Upper lobe of left lung (tissue), 6 donors: ENCODE measurements around the gene LIPG. TPM values are rescaled to one million over a fixed set of nuclear protein-coding genes. Genes with fewer than 3 reads are reported as not detected.

Experiments used
- ATAC-seq, 2 donors: fragments of 200-7000 bp; cut with Tn5 transposase; one replicate each; pipeline ENCODE4 v1.9.1; 2022; ENCODE audit warnings: mild to moderate bottlenecking in 2 of 2, moderate library complexity in 2 of 2; ENCODE audit not compliant: low FRiP score in 2 of 2
- DNase-seq, 2 donors: peaks; one replicate each; pipeline ENCODE4 v3.0.0-alpha.2; 2019 to 2020
- H3K27ac ChIP-seq, 4 donors: fragments of 200-600 bp; sonication (generic); one replicate each; pipeline ENCODE4 v1.5.1; 2016 to 2019
- H3K27me3 ChIP-seq, 4 donors: fragments of 200-600 bp; sonication (generic); one replicate each; pipeline ENCODE4 v1.5.1; 2017 to 2019
- H3K36me3 ChIP-seq, 4 donors: fragments of 200-600 bp; sonication (generic); one replicate each; pipeline ENCODE4 v1.5.1; 2016 to 2019
- H3K4me1 ChIP-seq, 4 donors: fragments of 200-600 bp; sonication (generic); one replicate each; pipeline ENCODE4 v1.5.1; 2018 to 2019
- H3K4me3 ChIP-seq, 4 donors: fragments of 200-600 bp; sonication (generic); one replicate each; pipeline ENCODE4 v1.5.1; 2017 to 2019; ENCODE audit warnings: mild to moderate bottlenecking in 2 of 4, moderate library complexity in 1 of 4
- H3K9me3 ChIP-seq, 4 donors: fragments of 200-600 bp; sonication (generic); one replicate each; pipeline ENCODE4 v1.5.1; 2018 to 2019
- EP300 ChIP-seq, 4 donors: sonication (generic); formaldehyde crosslinking; IDR thresholded peaks; one replicate each; pipeline ENCODE4 v1.5.1; 2017; ENCODE audit warnings: antibody characterized with exemption in 4 of 4, control low read depth in 2 of 4
- POLR2A ChIP-seq, 4 donors: fragments of 450-650 bp; IDR thresholded peaks; one replicate each; pipeline ENCODE4 v1.5.1; 2016 to 2017; ENCODE audit warnings: antibody characterized with exemption in 4 of 4, mild to moderate bottlenecking in 2 of 4
- POLR2AphosphoS5 ChIP-seq, 2 donors: sonication (generic); formaldehyde crosslinking; IDR thresholded peaks; one replicate each; pipeline ENCODE4 v1.5.1; 2017; ENCODE audit warnings: antibody characterized with exemption in 2 of 2
- WGBS, 2 donors: methylation state at CpG; one replicate each; pipeline ENCODE4 v1.1.5; 2017 to 2018; 5-methylcytosine and 5-hydroxymethylcytosine counted together
- total RNA-seq, 6 donors: library from RNA; depleted of rRNA in 4 of 6; stranded (reverse); fragments of >200 nt in 4 of 6; gene quantifications; one replicate each; pipeline versions ENCODE4 v1.1.0 to v1.2.1, GENCODE V29; 2016 to 2021
- TF ChIP-seq, protein P1 (sequence below), 6 experiments: fragments of 450-650 bp in 4 of 6; fragments of 200-600 bp in 2 of 6; sonication (generic) in 2 of 6; IDR thresholded peaks; one replicate each; pipeline ENCODE4 v1.5.1; 2016 to 2019; ENCODE audit warnings: antibody characterized with exemption in 6 of 6
- donor health status: DM: no; HTN: no; CAD: no; lungs with moderate emphysema.
- donor health status: DM: no; HTN: yes; CAD: no; lungs with severe emphysema.

LIPG gene
- total RNA-seq, 6 donors from 2014 or later = 1.9 to 12.2 (median 4.5) TPM

DNA sequence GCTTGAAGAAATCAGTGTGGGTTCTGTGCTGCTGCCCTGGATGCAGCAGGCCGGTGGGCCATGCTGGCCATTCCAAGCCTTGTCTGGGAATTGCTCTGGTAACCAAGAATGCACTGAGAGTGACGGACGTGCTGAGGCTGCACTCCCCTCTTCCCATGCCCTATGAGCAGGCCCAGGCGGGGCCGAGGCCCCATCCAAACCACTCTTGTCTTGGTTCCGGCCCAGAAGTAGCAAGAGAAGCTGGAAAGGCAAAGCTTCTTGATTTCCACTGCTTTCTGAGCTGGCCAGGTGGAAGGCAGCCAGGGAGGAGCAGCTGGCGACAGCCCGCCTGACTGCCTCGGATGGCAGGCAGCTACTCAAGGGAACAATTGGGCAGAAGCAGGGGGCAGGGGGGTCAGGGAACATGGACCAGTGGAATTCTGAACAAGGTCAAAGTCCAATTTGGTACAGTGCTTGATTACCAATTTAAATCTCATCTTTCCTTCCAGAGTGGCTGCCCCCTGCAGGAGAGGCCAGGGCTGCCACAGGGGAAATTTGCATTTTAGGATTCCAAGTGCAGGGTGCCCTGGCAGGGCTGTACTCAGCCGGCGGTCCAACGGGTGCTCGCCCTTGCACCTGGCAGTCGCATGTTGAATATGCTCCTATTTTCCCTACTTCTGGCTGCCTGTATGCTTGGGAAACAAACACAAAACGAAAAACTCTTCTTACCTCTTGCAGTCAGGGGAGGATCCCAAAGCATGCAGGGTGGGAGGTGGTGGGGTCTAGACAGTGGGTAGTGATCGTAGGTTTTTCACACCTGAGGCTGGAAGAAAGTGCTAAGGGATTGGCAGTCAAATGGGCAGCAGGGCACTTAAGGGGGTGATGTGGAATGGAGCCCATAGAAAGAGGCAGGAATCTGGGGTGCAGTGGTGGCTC, 67.3 kb downstream of the LIPG start:
- 67 to 81% methylated on average over 7 to 16 of the region's 16 CpGs for WGBS, 2 donors
- Histone ChIP-seq H3K36me3 (no peaks in the 10 kb centered on the region), H3K27ac (no peak overlapping the region), H3K9me3 (no peaks in the 10 kb centered on the region), H3K27me3 (no peaks in the 10 kb centered on the region), H3K4me3 (no peak overlapping the region), H3K4me1 (no peaks in the 10 kb centered on the region)
- TF ChIP-seq POLR2A (IDR thresholded peaks at IDR 0.05) = no peak
- no peak for TF ChIP-seq EP300 (IDR thresholded peaks at IDR 0.05)
- TF ChIP-seq, protein P1, sequence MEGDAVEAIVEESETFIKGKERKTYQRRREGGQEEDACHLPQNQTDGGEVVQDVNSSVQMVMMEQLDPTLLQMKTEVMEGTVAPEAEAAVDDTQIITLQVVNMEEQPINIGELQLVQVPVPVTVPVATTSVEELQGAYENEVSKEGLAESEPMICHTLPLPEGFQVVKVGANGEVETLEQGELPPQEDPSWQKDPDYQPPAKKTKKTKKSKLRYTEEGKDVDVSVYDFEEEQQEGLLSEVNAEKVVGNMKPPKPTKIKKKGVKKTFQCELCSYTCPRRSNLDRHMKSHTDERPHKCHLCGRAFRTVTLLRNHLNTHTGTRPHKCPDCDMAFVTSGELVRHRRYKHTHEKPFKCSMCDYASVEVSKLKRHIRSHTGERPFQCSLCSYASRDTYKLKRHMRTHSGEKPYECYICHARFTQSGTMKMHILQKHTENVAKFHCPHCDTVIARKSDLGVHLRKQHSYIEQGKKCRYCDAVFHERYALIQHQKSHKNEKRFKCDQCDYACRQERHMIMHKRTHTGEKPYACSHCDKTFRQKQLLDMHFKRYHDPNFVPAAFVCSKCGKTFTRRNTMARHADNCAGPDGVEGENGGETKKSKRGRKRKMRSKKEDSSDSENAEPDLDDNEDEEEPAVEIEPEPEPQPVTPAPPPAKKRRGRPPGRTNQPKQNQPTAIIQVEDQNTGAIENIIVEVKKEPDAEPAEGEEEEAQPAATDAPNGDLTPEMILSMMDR (IDR thresholded peaks at IDR 0.05) = no peak
- no peak for TF ChIP-seq POLR2AphosphoS5 (IDR thresholded peaks at IDR 0.05)
- peak in 1 of 2 donors; percentile 86 for DNase-seq
- no peak for ATAC-seq

DNA sequence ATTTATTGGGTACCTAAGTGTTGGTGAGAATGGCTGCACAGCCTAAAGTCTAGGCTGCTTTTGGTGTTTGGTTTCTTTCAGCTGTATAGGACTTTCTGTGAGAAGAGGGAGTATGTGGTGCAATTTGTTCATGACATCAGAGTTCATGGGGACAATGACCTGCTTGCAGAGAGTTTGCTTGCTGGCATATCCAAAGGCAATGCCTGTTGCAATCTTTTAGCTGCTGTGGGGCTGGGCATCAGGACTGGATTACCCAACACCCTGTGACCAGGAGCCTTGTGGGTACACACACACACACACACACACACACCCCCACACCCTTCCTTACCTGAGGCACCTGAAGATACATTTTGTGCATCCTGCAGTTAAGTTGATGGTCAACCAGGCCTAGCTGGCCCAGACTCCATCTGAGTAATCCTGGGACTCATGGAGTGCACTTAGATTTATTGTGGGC, 68.4 kb downstream of the LIPG start:
- Histone ChIP-seq H3K27me3 (no peaks in the 10 kb centered on the region), H3K27ac (no peak overlapping the region), H3K9me3 (no peaks in the 10 kb centered on the region), H3K4me3 (no peak overlapping the region), H3K4me1 (no peaks in the 10 kb centered on the region), H3K36me3 (no peaks in the 10 kb centered on the region)
- peak in 1 of 2 donors; percentile 9 for ATAC-seq
- TF ChIP-seq POLR2AphosphoS5 (IDR thresholded peaks at IDR 0.05) (no peak), POLR2A (IDR thresholded peaks at IDR 0.05) (no peak), EP300 (IDR thresholded peaks at IDR 0.05) (no peak)
- TF ChIP-seq, protein P1 (IDR thresholded peaks at IDR 0.05) = no peak
- peak in 1 of 2 donors; percentile 49 for DNase-seq

DNA sequence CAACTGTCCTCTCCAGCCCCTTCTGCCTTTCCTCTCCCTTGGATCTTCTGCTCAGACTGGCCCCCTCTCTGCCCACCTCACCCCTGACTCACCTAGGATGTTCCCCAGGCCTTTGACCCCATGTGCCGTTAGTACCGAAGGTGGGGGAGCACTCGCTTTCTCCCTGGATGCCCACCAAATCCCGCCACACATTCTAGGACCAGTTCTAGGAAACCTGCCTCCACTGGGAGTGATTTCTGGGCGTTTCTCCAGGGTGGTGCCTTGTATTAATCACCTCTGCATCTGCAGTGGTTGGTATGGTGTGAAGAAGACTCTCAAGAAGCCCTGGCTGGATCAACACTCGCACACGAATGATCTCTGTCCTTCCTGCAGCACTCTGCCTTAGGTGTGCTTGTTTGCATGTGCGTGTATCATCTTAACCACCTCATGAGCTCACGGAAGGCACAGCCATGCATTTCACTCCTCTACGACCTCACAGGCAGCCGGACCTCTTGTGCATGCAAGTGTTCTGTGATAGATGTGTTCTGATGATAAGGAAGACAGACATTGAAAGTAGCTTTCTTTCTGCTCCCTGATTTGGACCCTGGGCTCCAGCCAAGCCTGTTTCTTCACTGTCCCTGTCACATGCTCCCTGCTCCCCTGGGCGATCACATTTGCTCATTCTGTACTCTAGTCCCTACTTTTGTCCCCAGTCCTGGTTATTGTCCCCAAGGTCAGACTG, 69.4 kb downstream of the LIPG start:
- no peaks in the 10 kb centered on the region for H3K4me1 ChIP-seq
- no peak for DNase-seq
- no peaks in the 10 kb centered on the region for H3K9me3 ChIP-seq
- H3K27ac ChIP-seq = no peak overlapping the region
- H3K36me3 ChIP-seq = no peaks in the 10 kb centered on the region
- no peak overlapping the region for H3K4me3 ChIP-seq
- WGBS, 2 donors = 90 to 95% methylated on average over 12 of the region's 12 CpGs
- ATAC-seq = no peak
- H3K27me3 ChIP-seq = no peaks in the 10 kb centered on the region
- TF ChIP-seq POLR2A (IDR thresholded peaks at IDR 0.05) = no peak

DNA sequence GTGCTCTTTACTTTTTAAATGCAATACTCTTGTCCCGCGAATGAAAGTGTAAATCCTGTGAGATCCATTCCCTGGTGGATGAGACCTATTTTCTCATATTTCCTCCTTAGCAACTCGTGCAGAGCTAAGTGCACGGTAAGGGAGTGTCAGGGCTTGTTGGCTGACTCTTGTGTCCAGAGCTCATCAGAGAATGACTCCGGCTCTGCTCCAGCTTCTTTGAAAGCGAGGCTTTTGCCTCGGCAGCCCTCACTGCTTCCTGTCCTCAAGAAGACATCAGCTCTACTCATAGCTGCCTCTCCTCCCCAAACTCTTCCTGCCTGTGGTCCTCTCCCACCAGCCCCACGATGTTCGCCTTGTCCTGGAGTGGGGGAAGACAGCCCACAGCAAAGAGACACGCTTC, 70.7 kb downstream of the LIPG start:
- no peak for DNase-seq
- TF ChIP-seq POLR2A (IDR thresholded peaks at IDR 0.05) (no peak), EP300 (IDR thresholded peaks at IDR 0.05) (no peak), POLR2AphosphoS5 (IDR thresholded peaks at IDR 0.05) (no peak)
- TF ChIP-seq, protein P1 (IDR thresholded peaks at IDR 0.05) = no peak
- no peaks in the 10 kb centered on the region for H3K4me1 ChIP-seq
- H3K4me3 ChIP-seq = no peak overlapping the region
- ATAC-seq = no peak
- H3K27ac ChIP-seq = no peak overlapping the region
- no peaks in the 10 kb centered on the region for H3K9me3 ChIP-seq
- no peaks in the 10 kb centered on the region for H3K36me3 ChIP-seq
- H3K27me3 ChIP-seq = no peaks in the 10 kb centered on the region
- WGBS, 2 donors = 56 to 59% methylated on average over 10 of the region's 10 CpGs

DNA sequence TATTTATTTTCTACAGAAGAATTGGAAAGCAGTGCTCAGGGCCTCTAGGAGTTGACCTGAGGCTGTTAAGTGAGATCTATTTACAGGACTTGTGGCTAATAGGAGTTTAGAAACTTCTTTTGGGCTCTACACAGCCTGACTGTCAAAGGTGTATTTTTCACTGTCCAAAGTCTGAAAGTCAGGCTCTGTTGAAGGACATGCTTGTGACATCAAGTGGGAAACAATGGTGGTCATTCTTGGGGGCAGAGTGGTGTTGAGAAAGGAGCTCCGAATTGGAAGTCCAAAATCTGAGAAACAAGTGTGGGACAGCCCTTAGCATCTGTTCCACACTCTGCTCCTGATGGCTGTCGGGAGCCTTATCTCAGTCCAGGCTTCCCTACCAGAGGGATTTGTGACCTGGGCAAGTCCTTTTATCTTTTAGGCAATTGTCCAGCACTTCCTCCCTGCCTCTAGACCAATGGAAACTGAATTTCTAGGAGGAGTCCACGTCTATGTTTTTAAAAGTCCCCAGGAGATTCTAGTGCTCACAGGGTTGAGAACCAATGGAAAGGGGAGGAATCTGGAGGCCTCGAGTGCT, 76.4 kb downstream of the LIPG start:
- Histone ChIP-seq H3K4me3 (no peak overlapping the region), H3K27ac (no peak overlapping the region), H3K27me3 (no peaks in the 10 kb centered on the region), H3K9me3 (no peaks in the 10 kb centered on the region), H3K36me3 (no peaks in the 10 kb centered on the region), H3K4me1 (peaks cover 0 to 5% (median 0%) of the 10 kb centered on the region in 4 donors)
- no peak for ATAC-seq
- DNase-seq = no peak
- whole genome bisulfite sequencing, 2 donors = 71 to 72% methylated on average over 4 of the region's 4 CpGs
- TF ChIP-seq POLR2A (IDR thresholded peaks at IDR 0.05) (no peak), EP300 (IDR thresholded peaks at IDR 0.05) (no peak), POLR2AphosphoS5 (IDR thresholded peaks at IDR 0.05) (no peak)
- TF ChIP-seq, protein P1 (IDR thresholded peaks at IDR 0.05) = no peak
